Endometrial microvascular endothelial cells (primary cell): Measurements from ENCODE around the gene WFDC1. TPM values are rescaled to one million over a fixed set of nuclear protein-coding genes. Genes with fewer than 3 reads are reported as not detected.
"Not testable (repeated sequence)": the region's sequence is repeated elsewhere in the genome, so short reads cannot be mapped to it uniquely, and the experiment has no call there.

Experiments used
- in situ Hi-C: cut with HindIII; loops from 2 replicates; pipeline ENCODE4 v1.10.0; 2017; ENCODE audit warnings: low sequenced_read_pairs, low pct_unique_long_range_greater_than_20kb; ENCODE audit errors: inconsistent ontology term
- total RNA-seq: library from RNA; depleted of rRNA; stranded (reverse); fragments of >200 nt; gene quantifications from one replicate; pipeline ENCODE4 v1.2.3, GENCODE V29; 2015; ENCODE audit errors: inconsistent ontology term

WFDC1 gene
- total RNA-seq, 1 donor from 2014 or later, result 0.37 TPM

DNA sequence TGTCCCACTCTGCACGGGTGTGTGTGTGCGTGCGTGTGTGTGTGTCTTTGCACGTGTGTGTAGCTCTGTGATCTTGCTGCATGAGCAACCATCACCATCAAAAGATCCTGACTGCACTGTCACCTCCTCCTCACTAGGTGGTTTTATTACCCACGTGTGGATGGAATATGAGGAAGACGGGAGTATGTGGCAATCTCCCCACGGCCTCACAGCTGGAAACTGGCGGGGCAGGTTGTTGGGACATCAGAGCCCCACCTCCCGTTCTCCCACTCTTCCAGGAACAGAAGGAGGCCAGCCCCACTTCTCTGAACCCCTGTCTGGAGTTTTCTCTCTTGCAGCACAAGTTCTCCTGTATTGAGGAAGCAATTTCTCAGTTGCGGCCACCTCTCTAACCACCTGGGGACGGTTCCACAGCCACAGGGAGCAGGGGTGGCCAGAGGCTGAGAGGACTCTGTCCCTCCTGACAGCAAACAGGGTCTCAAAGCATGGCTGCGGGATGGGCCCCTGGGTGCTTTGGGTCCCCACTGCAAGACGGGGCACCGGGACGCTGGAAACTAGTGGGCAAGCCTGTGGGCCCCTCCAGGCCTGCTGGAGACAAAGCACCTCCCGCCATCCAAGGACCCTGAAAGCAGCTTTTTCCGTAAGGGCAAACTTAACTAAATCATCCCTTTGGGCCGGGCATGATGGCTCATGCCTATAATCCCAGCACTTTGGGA, 45.8 kb downstream of the WFDC1 start:
- in situ Hi-C loops, result no loop called here

- in situ Hi-C loops, result no loop called here
These were observed 47.0 kb downstream of the WFDC1 start for GRCh38 chr16:84341528-84342295.

DNA sequence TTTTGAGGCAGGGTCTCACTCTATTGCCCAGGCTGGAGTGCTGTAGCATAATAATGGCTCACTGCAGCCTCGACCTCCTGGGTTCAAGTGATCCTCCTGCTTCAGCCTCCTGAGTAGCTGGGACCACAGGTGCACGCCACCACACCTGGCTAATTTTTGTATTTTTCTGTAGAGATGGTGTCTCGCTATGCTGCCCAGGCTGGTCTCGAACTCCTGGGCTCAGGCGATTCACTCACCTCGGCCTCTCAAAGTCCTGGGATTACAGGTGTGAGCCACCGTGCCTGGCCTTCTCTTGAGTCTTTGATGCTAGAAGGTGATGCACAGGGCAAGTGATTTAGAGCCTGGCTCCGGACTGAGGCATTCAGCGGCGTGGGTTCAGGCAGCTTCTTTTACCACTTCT, 49.1 kb downstream of the WFDC1 start:
- in situ Hi-C loops, result not testable (repeated sequence)

- in situ Hi-C loops, result no loop called here
These were observed 50.1 kb downstream of the WFDC1 start for GRCh38 chr16:84344781-84345180.

GRCh38 chr16:84347161-84347560, 52.5 kb downstream of the WFDC1 start:
- in situ Hi-C loops, result no loop called here

GRCh38 chr16:84348386-84348888, 53.8 kb downstream of the WFDC1 start:
- in situ Hi-C loops, result no loop called here

DNA sequence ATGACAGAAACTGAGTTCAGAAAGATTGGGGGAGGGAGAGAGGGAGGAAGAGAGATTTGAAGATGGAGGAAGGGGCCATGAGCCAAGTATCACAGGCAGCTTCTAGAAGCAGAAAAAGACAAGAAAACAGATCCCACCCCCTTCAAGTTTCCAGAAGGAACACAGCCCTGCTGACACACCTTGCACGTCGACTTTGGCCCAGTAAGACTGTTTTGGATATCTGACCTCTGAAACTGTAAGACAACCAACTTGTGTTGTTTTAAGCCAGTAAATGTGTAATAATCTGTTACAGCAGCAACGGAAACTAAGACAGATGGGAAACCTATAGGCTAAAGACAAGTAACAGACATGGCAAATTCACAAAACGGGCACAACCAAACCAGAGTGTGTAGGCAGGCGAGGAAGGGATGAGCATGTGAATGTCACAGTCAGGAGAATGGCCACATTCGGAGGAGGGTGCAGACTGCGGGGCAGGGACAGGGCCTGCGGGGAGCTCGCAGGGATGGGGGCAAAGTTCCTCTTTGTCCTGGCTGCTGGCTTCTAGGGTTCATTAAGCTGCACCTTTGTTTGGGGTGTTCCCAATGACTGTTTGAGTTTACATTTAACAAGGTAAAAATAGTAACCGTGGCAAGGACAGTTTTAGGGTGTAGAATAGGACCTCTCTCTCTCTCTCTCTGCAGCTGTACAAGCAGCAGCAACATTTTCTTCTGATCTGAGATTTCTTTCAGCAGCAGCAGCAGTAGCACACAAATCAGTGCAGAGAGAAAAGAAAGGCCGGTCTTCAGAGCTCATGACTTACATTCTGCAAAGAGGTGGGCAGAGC, 55.4 kb downstream of the WFDC1 start:
- in situ Hi-C loops, result no loop called here

DNA sequence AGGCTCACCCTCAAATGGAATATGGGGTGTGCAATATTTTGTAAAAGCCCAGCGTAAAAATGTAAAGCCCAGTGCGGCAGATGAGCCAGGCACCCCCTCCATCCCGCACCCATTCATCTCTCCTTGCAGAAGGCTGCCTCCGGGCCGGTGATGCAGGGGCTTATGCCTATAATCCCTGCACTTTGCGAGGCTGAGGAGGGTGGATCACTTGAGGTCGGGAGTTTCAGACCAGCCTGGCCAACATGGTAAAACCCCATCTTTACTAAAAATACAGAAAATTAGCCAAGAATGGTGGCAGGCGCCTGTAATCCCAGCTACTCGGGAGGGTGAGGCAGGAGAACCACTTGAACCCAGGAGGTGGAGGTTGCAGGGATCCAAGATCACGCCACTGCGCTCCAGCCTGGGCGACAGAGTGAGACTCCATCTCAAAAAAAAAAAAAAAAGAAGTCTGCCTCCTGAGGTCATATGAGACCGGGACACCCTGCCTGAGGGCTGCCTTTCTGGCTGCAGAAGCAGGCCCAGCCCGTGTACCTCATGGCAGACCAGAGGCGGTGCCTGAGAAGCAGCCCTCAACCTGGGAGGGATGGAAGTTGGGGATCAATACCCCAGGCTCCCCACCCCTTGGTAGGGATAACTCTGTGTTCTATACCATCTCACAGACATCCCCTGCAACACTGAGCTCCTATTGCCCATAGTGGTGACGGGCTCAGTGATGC, 56.2 kb downstream of the WFDC1 start:
- in situ Hi-C loops, result no loop called here

DNA sequence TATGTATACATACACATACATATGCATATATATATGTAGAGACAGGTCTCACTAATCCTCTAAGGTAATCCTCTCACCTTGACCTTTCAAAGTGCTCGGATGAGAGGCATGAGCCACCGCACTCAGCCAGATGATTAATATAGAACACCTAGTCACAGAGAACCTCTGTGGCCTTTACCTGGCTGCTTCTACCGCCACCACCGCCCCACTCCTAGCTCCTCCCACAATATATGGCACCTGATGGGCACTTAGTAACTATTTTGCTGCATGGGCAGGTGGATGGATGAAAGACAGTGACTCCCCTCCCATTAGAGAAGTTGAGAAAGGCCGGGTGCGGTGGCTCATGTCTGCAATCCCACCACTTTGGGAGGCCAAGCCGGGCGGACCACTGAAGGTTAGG, 57.0 kb downstream of the WFDC1 start:
- in situ Hi-C loops, result no loop called here

- in situ Hi-C loops, result no loop called here
These were observed 59.6 kb downstream of the WFDC1 start for GRCh38 chr16:84354306-84354705.

DNA sequence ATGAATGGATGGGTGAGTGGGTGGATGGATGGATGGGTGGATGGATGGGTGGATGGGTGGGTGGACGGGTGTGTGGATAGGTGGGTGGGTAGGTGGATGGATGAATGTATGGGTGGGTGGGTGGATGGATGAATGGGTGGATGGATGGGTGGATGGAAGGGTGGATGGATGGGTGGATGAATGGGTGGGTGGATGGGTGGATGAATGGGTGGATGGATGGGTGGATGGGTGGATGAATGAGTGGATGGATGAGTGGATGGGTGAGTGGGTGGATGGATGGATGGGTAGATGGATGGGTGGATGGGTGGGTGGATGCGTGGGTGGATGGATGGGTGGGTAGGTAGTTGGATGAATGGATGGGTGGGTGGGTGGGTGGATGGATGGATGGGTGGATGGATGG, 60.5 kb downstream of the WFDC1 start:
- in situ Hi-C loops, result no loop called here

- in situ Hi-C loops, result no loop called here
These were observed 61.5 kb downstream of the WFDC1 start for GRCh38 chr16:84356176-84356575.

DNA sequence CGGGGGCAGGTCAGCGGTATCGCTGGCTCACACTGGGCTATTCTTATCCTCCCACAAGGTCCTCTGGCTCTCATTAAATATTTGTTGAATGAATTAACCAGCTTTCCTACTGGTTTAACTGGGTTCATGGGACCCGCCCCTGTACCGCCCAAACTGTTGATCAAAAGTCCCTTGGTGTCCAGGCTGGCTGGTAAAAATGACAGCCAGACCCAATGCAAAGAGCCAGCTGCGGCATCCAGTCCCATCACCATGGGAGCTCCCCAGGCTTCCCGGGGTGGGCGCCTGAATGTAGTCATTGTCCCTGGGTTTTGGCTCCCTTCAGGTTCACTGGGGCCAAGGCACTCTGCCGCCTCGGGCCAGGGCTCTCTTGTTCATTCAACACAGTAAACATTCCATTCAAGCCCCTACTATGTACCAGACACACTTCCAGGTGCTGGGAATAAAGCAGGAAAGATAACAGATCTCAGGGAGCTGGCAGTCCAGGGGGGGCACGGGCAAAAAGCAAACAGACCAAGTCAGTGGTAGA, 62.0 kb downstream of the WFDC1 start:
- in situ Hi-C loops, result no loop called here

- in situ Hi-C loops, result no loop called here
These were observed 62.5 kb downstream of the WFDC1 start for GRCh38 chr16:84357191-84357651.

- in situ Hi-C loops, result no loop called here
These were observed 64.1 kb downstream of the WFDC1 start for GRCh38 chr16:84358601-84359295.

GRCh38 chr16:84359326-84359725, 64.6 kb downstream of the WFDC1 start:
- in situ Hi-C loops, result no loop called here

GRCh38 chr16:84360170-84360569, 65.5 kb downstream of the WFDC1 start:
- in situ Hi-C loops, result no loop called here

DNA sequence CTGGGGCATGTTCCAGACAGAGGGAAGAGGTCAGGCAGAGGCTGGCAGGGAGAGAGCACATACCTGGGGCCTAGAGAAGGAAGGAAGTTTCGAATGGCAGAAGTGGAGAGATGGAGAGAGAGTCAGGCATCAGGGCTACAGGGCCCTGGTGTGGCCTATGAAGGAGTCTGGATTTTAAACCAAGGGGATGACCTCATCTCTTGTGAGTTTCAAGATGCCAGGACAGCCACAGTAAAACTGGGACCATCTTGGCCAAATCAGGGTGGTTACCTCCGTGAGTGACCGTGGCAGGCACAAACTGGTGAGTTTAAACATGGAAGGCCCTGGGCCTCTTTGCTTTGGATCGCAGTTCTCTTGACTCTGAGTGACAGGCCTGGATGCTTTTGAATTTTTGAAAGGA, 66.1 kb downstream of the WFDC1 start:
- in situ Hi-C loops, result no loop called here
